Esophagus muscularis mucosa (tissue), 4 donors: ENCODE data around the gene KRTAP9-3.
"Not testable (repeated sequence)": the region's sequence is repeated elsewhere in the genome, so short reads cannot be mapped to it uniquely, and the experiment has no call there.

Experiments used
- CTCF ChIP-seq, 3 experiments: fragments of 200-600 bp in 2 of 3; fragments of 450-650 bp in 1 of 3; sonication (generic) in 2 of 3; IDR thresholded peaks; one replicate each; pipeline ENCODE4 v1.5.1; 2017 to 2019; ENCODE audit warnings: antibody characterized with exemption in 3 of 3, mild to moderate bottlenecking in 2 of 3, moderate library complexity in 1 of 3
- EP300 ChIP-seq: sonication (generic); formaldehyde crosslinking; IDR thresholded peaks from one replicate; pipeline ENCODE4 v1.6.1; 2017; ENCODE audit warnings: antibody characterized with exemption
- POLR2A ChIP-seq: fragments of 450-650 bp; IDR thresholded peaks from one replicate; pipeline ENCODE4 v1.6.1; 2017; ENCODE audit warnings: antibody characterized with exemption, moderate library complexity, mild to moderate bottlenecking, low read depth
- POLR2AphosphoS5 ChIP-seq, 2 donors: sonication (generic); formaldehyde crosslinking; IDR thresholded peaks; one replicate each; pipeline ENCODE4 v1.6.1; 2017; ENCODE audit warnings: antibody characterized with exemption in 2 of 2

- TF ChIP-seq CTCF (IDR thresholded peaks at IDR 0.05); POLR2A; POLR2AphosphoS5 (IDR thresholded peaks at IDR 0.05); EP300: not testable (repeated sequence)
These were observed 39.1 kb downstream of the KRTAP9-3 start for GRCh38 chr17:41271323-41271722.
